Heart right ventricle (tissue), 16 donors: Measurements from ENCODE around the gene TBL1XR1. TPM values are rescaled to one million over a fixed set of nuclear protein-coding genes. Genes with fewer than 3 reads are reported as not detected.

Experiments used
- ATAC-seq, 8 donors: fragments of 200-7000 bp; cut with Tn5 transposase; one replicate each; pipeline ENCODE4 v1.9.1; 2020; ENCODE audit warnings: mild to moderate bottlenecking in 8 of 8, moderate library complexity in 8 of 8, moderate number of reproducible peaks in 1 of 8
- DNase-seq, 2 donors: peaks; one replicate each; pipeline ENCODE4 v3.0.0-alpha.2; 2020
- H3K27ac ChIP-seq, 10 donors: fragments of 200-600 bp; sonication (generic) in 2 of 10; one replicate each; pipeline versions ENCODE4 v1.5.0 to v1.8.0; 2020 to 2022; ENCODE audit warnings: mild to moderate bottlenecking in 3 of 10
- H3K27me3 ChIP-seq, 7 donors: fragments of 200-600 bp; one replicate each; pipeline ENCODE4 v1.8.0; 2021 to 2022; ENCODE audit warnings: mild to moderate bottlenecking in 2 of 7
- H3K36me3 ChIP-seq, 9 donors: fragments of 200-600 bp; sonication (generic) in 1 of 9; one replicate each; pipeline versions ENCODE4 v1.5.0 to v1.8.0; 2020 to 2022; ENCODE audit warnings: mild to moderate bottlenecking in 2 of 9
- H3K4me1 ChIP-seq, 9 donors: fragments of 200-600 bp; sonication (generic) in 1 of 9; one replicate each; pipeline versions ENCODE4 v1.5.0 to v1.8.0; 2020 to 2022; ENCODE audit warnings: mild to moderate bottlenecking in 4 of 9
- H3K4me3 ChIP-seq, 10 donors: fragments of 200-600 bp; sonication (generic) in 2 of 10; one replicate each; pipeline versions ENCODE4 v1.5.0 to v1.8.0; 2020 to 2022; ENCODE audit warnings: mild to moderate bottlenecking in 7 of 10, moderate library complexity in 2 of 10
- H3K9me3 ChIP-seq, 11 donors: fragments of 200-600 bp in 10 of 11; sonication (generic) in 2 of 11; one replicate each; pipeline versions ENCODE4 v1.5.0 to v1.8.0; 2013 to 2022; ENCODE audit warnings: mild to moderate bottlenecking in 2 of 11, control low read depth in 1 of 11, moderate library complexity in 1 of 11
- WGBS, 2 donors: extraction: QIAGEN DNeasy Blood & Tissue Kit; methylation state at CpG; one replicate each; pipeline ENCODE4 v1.1.7; 2013; ENCODE audit warnings: inconsistent platforms in 1 of 2; 5-methylcytosine and 5-hydroxymethylcytosine counted together
- intact Hi-C, 10 donors: fragments of 100-400 bp; cut with DNase I; formaldehyde crosslinking; loops; one replicate each; pipeline versions ENCODE4 v1.11.1 to v1.14.2; 2022
- polyA plus RNA-seq, 2 donors: library from polyadenylated mRNA; stranded (reverse); fragments of 200-250 nt; gene quantifications; one replicate each; pipeline ENCODE4 v1.2.3, GENCODE V29; 2013
- total RNA-seq, 10 donors: library from RNA; stranded (reverse); fragmentation: NEBNext Ultra II Directional in 3 of 10; extraction: Animal tissue kit (Norgen Biotek cat#: 25700) in 3 of 10; gene quantifications; one replicate each; pipeline versions ENCODE4 v1.2.1 to v1.2.4, GENCODE V29; 2021 to 2023
- TF ChIP-seq, protein P1 (sequence below), 9 donors: fragments of 200-600 bp; sonication (generic) in 2 of 9; IDR thresholded peaks; one replicate each; pipeline versions ENCODE4 v1.5.0 to v1.8.0; 2021 to 2022; ENCODE audit warnings: antibody characterized with exemption in 9 of 9, mild to moderate bottlenecking in 5 of 9, moderate library complexity in 1 of 9
- donor health status: Arrhythmogenic right ventricular cardiomyopathy.
- donor health status: ischemic (EF 13 %, LVEDD 7.1; RV severe dilation, severe dysfunction).
- donor health status: healthy with polysubstance abuse.
- donor health status: DM: no; HTN: yes; CAD: no.
- donor health status: DM: no; HTN: no; CAD: no.
- donor health status: ischemic (EF 25% LVEDD 6.9; RV normal size, moderate dysfunction).
- donor health status: ischemic (EF 25% LVEDD 5.7; RV mildly dilated, moderate dysfunction).
- donor health status: healthy.
- donor health status: DM: yes; HTN: yes; CAD: no.
- donor health status: Ischemic cardiomyopathy.
- donor health status: ischemic (EF 35%, LVEDD 5.7; RV mildly dilated, moderate dysfunction).
- donor health status: nonischemic (EF 11% LVEDD 7.7; RV severe dilation, severe dysfunction).
- donor health status: DM: yes; HTN: yes; CAD: no.
- donor health status: PGD.
- donor health status: ischemic (EF 29% LVEDD 5.4; RV normal size, mild dysfunction).
- donor health status: nonischemic (EF 23%, LVEDD 6.1; RV moderate dilation, normal function).

The TBL1XR1 gene
- total and polyA plus RNA-seq, 12 donors, result 25.7 to 184 (median 121) TPM

DNA sequence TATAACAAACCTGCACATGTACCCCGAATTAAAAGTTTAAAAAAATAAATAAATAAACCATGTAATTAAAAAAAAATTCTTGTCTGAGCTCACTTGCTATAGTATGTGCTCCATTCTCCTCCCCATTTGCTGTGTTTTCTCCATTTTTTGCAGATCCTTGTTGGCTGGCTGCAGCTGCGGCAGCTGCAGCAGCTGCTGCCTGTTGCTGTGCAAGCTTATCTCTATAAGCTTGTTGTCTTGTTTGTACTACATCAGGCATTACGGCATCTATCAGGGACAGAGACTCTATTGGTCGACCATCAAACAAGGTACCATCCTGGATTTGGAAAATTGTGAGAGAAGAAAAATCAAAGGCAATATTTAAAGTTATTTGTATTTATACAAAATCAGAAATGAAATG is 145.9 kb downstream of the TBL1XR1 start:
- TF ChIP-seq, protein P1, sequence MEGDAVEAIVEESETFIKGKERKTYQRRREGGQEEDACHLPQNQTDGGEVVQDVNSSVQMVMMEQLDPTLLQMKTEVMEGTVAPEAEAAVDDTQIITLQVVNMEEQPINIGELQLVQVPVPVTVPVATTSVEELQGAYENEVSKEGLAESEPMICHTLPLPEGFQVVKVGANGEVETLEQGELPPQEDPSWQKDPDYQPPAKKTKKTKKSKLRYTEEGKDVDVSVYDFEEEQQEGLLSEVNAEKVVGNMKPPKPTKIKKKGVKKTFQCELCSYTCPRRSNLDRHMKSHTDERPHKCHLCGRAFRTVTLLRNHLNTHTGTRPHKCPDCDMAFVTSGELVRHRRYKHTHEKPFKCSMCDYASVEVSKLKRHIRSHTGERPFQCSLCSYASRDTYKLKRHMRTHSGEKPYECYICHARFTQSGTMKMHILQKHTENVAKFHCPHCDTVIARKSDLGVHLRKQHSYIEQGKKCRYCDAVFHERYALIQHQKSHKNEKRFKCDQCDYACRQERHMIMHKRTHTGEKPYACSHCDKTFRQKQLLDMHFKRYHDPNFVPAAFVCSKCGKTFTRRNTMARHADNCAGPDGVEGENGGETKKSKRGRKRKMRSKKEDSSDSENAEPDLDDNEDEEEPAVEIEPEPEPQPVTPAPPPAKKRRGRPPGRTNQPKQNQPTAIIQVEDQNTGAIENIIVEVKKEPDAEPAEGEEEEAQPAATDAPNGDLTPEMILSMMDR (IDR thresholded peaks at IDR 0.05), result no peak
- Histone ChIP-seq H3K4me1 (peaks cover 0 to 30% (median 23%) of the 10 kb centered on the region in 9 donors), H3K36me3 (peaks cover 0 to 61% (median 19%) of the 10 kb centered on the region in 9 donors), H3K9me3 (no peaks in the 10 kb centered on the region), H3K27me3 (no peaks in the 10 kb centered on the region), H3K4me3 (no peak overlapping the region), H3K27ac (peak overlapping the region in 1 of 10 donors; percentile 2)
- peak in 4 of 8 donors; percentile 29 to 70 (median 50) for ATAC-seq
- intact Hi-C loops, result loop anchor here (1.0 to 10.0 kb wide), 17 partner anchors 141 to 1336 kb away; partner anchors contain the start of gene TBL1XR1 (in 7 of the 10)
- WGBS, 2 donors, result 57% methylated on average over 4 of the region's 4 CpGs
- no peak for DNase-seq

DNA sequence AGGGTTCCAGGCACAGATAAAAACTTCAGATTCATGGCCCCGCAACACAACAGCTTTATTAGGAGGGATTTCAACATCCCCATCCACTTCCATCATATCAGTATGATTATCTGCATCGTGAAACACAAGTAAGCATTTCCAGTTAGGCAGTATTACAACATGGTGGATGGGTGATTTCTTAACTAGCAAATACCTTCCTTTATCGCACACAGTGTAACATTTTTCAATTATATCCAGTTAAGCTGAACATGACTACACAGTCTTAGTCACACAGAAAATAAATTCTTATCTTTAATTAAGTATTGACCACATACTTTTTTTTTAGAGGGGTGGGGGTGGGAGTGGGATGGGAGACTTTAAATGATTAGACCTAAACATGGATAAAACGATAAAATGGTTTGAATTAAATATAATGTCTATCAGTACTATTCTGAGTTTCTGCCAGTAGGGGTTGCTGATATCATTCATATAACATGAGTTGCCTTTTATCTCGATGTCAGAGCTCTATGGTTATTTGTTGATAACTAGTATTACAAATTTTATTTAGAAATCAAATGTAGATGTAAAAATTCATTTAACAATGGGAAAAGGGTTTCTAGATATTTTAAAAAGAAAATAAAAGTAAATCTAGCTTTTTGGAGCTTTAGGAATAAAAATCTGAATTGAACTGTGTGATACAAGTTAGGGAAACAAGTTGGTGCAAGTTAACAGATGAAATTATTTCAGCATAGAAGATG is 146.6 kb downstream of the TBL1XR1 start:
- intact Hi-C loops, result loop anchor here (1.0 to 10.0 kb wide), 17 partner anchors 142 to 1337 kb away; partner anchors contain the start of gene TBL1XR1 (in 7 of the 10)
- Histone ChIP-seq H3K27me3 (no peaks in the 10 kb centered on the region), H3K4me1 (peaks cover 0 to 23% (median 15%) of the 10 kb centered on the region in 9 donors), H3K36me3 (peaks cover 0 to 69% (median 22%) of the 10 kb centered on the region in 9 donors), H3K4me3 (no peak overlapping the region), H3K9me3 (no peaks in the 10 kb centered on the region), H3K27ac (no peak overlapping the region)
- ATAC-seq (peak in 7 of 8 donors; percentile 48 to 87 (median 65)), DNase-seq (no peak)
- WGBS, 2 donors, result 45 to 46% methylated on average over 5 of the region's 5 CpGs
- TF ChIP-seq, protein P1 (IDR thresholded peaks at IDR 0.05), result peak in 8 of 9 donors; percentile 29 to 76 (median 62)

DNA sequence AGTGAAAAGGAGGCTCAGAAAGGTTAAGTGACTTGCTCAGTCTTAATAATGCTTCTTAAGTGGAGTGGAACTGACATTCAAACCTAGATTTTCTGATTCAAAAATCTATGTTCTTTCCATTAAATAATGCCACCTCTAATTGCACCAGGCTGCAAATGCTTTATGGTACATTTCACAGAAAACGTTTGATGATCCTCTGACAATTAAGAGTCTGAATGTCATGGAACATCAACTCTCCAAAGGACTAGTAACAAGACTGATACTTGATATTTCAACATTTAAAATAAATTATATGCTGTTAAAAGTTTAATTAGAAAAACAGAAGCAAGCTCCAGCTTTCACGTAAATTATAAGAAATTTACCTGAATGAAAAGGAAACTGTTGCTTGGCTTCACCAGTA is 151.5 kb downstream of the TBL1XR1 start:
- intact Hi-C loops, result loop anchor here in 7 of 10 donors (5.0 to 10.0 kb wide), 5 partner anchors 309 to 1339 kb away; no protein-coding TSS in a partner anchor
- DNase-seq (no peak), ATAC-seq (no peak)
- Histone ChIP-seq H3K27ac (no peak overlapping the region), H3K9me3 (peaks cover 0 to 9% (median 0%) of the 10 kb centered on the region in 11 donors), H3K4me3 (no peak overlapping the region), H3K27me3 (no peaks in the 10 kb centered on the region), H3K36me3 (peaks cover 0 to 81% (median 35%) of the 10 kb centered on the region in 9 donors), H3K4me1 (peaks cover 5 to 24% (median 17%) of the 10 kb centered on the region in 9 donors)
- TF ChIP-seq, protein P1 (IDR thresholded peaks at IDR 0.05), result no peak
- 82 to 85% methylated on average over 2 of the region's 2 CpGs for WGBS, 2 donors

DNA sequence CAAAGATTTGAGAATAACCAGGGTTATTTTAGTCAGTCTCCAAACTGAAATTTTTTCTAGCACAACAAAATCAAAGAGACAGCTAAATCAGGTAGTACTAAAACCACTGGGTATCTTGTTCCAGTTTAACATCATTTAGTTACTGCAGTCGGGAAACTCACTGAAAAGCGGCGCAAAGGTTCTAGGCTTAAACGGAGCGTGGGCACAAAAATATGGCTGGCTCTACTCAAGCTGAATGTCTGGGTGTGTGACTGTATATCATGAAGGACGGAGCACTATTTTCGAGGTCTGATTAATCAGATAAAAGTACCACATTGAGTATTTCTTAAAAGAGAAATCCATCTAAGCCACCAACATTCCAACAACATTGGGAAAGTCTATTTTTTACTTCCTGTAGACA is 152.1 kb downstream of the TBL1XR1 start:
- ATAC-seq (no peak), DNase-seq (no peak)
- 94% methylated on average over 7 of the region's 7 CpGs for WGBS, 2 donors
- TF ChIP-seq, protein P1 (IDR thresholded peaks at IDR 0.05), result no peak
- no peak overlapping the region for H3K27ac ChIP-seq
- H3K9me3 ChIP-seq, result peaks cover 0 to 9% (median 0%) of the 10 kb centered on the region in 11 donors
- no peak overlapping the region for H3K4me3 ChIP-seq
- H3K4me1 ChIP-seq, result peaks cover 5 to 24% (median 17%) of the 10 kb centered on the region in 9 donors
- H3K27me3 ChIP-seq, result no peaks in the 10 kb centered on the region
- peaks cover 0 to 79% (median 35%) of the 10 kb centered on the region in 9 donors for H3K36me3 ChIP-seq
- intact Hi-C loops, result loop anchor here in 7 of 10 donors (5.0 to 10.0 kb wide), 5 partner anchors 310 to 1340 kb away; no protein-coding TSS in a partner anchor
